SK-N-SH (cell line): ENCODE data around the gene ENDOG. TPM values are rescaled to one million over a fixed set of nuclear protein-coding genes. Genes with fewer than 3 reads are reported as not detected.

Source experiments
- CTCF ChIA-PET: fragments of 300-600, 350-600 bp; formaldehyde crosslinking; extraction: SDS; loops from one replicate; lab custom pipeline; 2021; lab: Yijun Ruan, JAX
- POLR2A ChIA-PET: fragments of 350-600 bp; sonication (Branson Sonifier 250); formaldehyde crosslinking; extraction: SDS; loops from one replicate; lab custom pipeline; 2020; ENCODE audit warnings: antibody characterized with exemption, inconsistent platforms; lab: Yijun Ruan, JAX
- DNase-seq: peaks from one replicate; pipeline ENCODE4 v3.0.0; 2012
- H2AFZ ChIP-seq: fragments of 200-600 bp; sonication (generic); 2 replicates; pipeline ENCODE4 v1.8.1; 2016; ENCODE audit warnings: antibody characterized with exemption, mild to moderate bottlenecking, low read depth
- H3F3A ChIP-seq: fragments of 200-600 bp; sonication (generic); replicated peaks from 2 replicates; pipeline ENCODE3; 2016; ENCODE audit warnings: antibody characterized with exemption, mild to moderate bottlenecking; ENCODE audit not compliant: insufficient read depth
- H3K27ac ChIP-seq, 2 experiments: fragments of 200-500 bp in 1 of 2; fragments of 200-600 bp in 1 of 2; sonication (Bioruptor generic) in 1 of 2; sonication (generic), shearing (Covaris generic) in 1 of 2; 2 replicates each; pipeline versions ENCODE4 v1.5.1 to v1.6.1; 2014 to 2016; ENCODE audit warnings: low read depth in 2 of 2, inconsistent platforms in 1 of 2, low read length in 1 of 2, mild to moderate bottlenecking in 1 of 2, mixed read lengths in 1 of 2
- H3K27me3 ChIP-seq: fragments of 200-600 bp; sonication (generic), shearing (Covaris generic); 2 replicates; pipeline ENCODE4 v1.6.1; 2016; ENCODE audit warnings: mixed run types; ENCODE audit not compliant: insufficient read depth
- H3K36me3 ChIP-seq, 2 experiments: fragments of 200-500 bp in 1 of 2; fragments of 200-600 bp in 1 of 2; sonication (Bioruptor generic) in 1 of 2; sonication (generic) in 1 of 2; replicated peaks in 1 of 2; 2 replicates each; pipeline versions ENCODE3 to v1.5.1; 2014 to 2016; ENCODE audit warnings: low read length in 1 of 2, mild to moderate bottlenecking in 1 of 2; ENCODE audit not compliant: insufficient read depth in 2 of 2, control insufficient read depth in 1 of 2
- H3K4me1 ChIP-seq, 2 experiments: fragments of 200-500 bp in 1 of 2; fragments of 200-600 bp in 1 of 2; sonication (Bioruptor generic) in 1 of 2; sonication (generic), shearing (Covaris generic) in 1 of 2; 2 replicates each; pipeline versions ENCODE4 v1.5.1 to v1.6.1; 2014 to 2016; ENCODE audit warnings: low read depth in 1 of 2, low read length in 1 of 2, mixed run types in 1 of 2; ENCODE audit not compliant: insufficient read depth in 2 of 2, control insufficient read depth in 1 of 2
- H3K4me2 ChIP-seq: fragments of 200-600 bp; sonication (generic), shearing (Covaris generic); 2 replicates; pipeline ENCODE4 v1.6.1; 2017; ENCODE audit warnings: mixed run types
- H3K4me3 ChIP-seq, 2 experiments: fragments of 200-500 bp in 1 of 2; fragments of 200-600 bp in 1 of 2; sonication (Bioruptor generic) in 1 of 2; sonication (generic), shearing (Covaris generic) in 1 of 2; 2 replicates each; pipeline versions ENCODE4 v1.5.1 to v1.8.1; 2014 to 2016; ENCODE audit warnings: low read depth in 2 of 2, inconsistent platforms in 1 of 2, low read length in 1 of 2, mild to moderate bottlenecking in 1 of 2, mixed read lengths in 1 of 2, moderate library complexity in 1 of 2
- H3K79me2 ChIP-seq: fragments of 200-600 bp; sonication (generic); 2 replicates; pipeline ENCODE4 v1.8.1; 2017; ENCODE audit warnings: mild to moderate bottlenecking; ENCODE audit not compliant: insufficient read depth
- H3K9ac ChIP-seq: fragments of 200-600 bp; sonication (generic); 2 replicates; pipeline ENCODE4 v1.6.1; 2017; ENCODE audit warnings: mixed run types
- H3K9me2 ChIP-seq: fragments of 200-600 bp; sonication (generic); 2 replicates; pipeline ENCODE4 v1.6.1; 2017; ENCODE audit warnings: mixed run types
- H3K9me3 ChIP-seq: fragments of 200-600 bp; sonication (generic); 2 replicates; pipeline ENCODE4 v1.6.1; 2017; ENCODE audit warnings: mixed run types, mild to moderate bottlenecking, moderate library complexity
- H4K20me1 ChIP-seq: fragments of 200-600 bp; sonication (generic); 2 replicates; pipeline ENCODE4 v1.6.1; 2017; ENCODE audit warnings: mild to moderate bottlenecking, mixed run types; ENCODE audit not compliant: insufficient read depth
- ELF1 ChIP-seq: IDR thresholded peaks from 2 replicates; pipeline ENCODE4 v1.4.0; 2012
- EP300 ChIP-seq, 2 experiments: IDR thresholded peaks; 2 replicates each; pipeline versions ENCODE4 v1.4.0 to v1.6.1; 2012; ENCODE audit warnings: borderline replicate concordance in 1 of 2, low read depth in 1 of 2, low read length in 1 of 2
- FOSL2 ChIP-seq: IDR thresholded peaks from 2 replicates; pipeline ENCODE4 v1.4.0; 2012; ENCODE audit warnings: low read depth, mild to moderate bottlenecking, moderate library complexity, borderline replicate concordance
- FOXJ3 ChIP-seq: sonication (generic); formaldehyde crosslinking; IDR thresholded peaks from 2 replicates; pipeline ENCODE4 v1.5.1; 2020; ENCODE audit warnings: mild to moderate bottlenecking, missing genetic modification reagents
- JUND ChIP-seq: IDR thresholded peaks from 2 replicates; pipeline ENCODE4 v1.4.0; 2012
- NFIC ChIP-seq: IDR thresholded peaks from 2 replicates; pipeline ENCODE4 v1.4.0; 2012; ENCODE audit warnings: borderline replicate concordance
- RCOR1 ChIP-seq: fragments of 150-350 bp; IDR thresholded peaks from 2 replicates; pipeline ENCODE4 v1.6.1; 2017; ENCODE audit warnings: antibody characterized with exemption, low read length
- RXRA ChIP-seq: IDR thresholded peaks from 2 replicates; pipeline ENCODE4 v1.4.0; 2012; ENCODE audit warnings: low read depth, mild to moderate bottlenecking, borderline replicate concordance
- SIN3A ChIP-seq: IDR thresholded peaks from 2 replicates; pipeline ENCODE4 v1.6.1; 2012; ENCODE audit warnings: low read depth, mild to moderate bottlenecking, low read length, moderate library complexity, borderline replicate concordance
- TCF12 ChIP-seq: IDR thresholded peaks from 2 replicates; pipeline ENCODE4 v1.4.0; 2012
- WGBS: methylation state at CpG from one replicate; pipeline ENCODE4 v1.1.6; 2017; ENCODE audit warnings: low lambda C conversion rate; 5-methylcytosine and 5-hydroxymethylcytosine counted together
- polyA plus RNA-seq, 3 experiments: library from polyadenylated mRNA; depleted of rRNA; stranded (reverse); fragments of >200 nt; gene quantifications; 2 replicates each; pipeline ENCODE4 v1.2.3, GENCODE V29; 2012
- TF ChIP-seq, protein P1 (sequence below): fragments of 150-350 bp; IDR thresholded peaks from 2 replicates; pipeline ENCODE4 v1.6.1; 2016; ENCODE audit warnings: mild to moderate bottlenecking, low read depth, low read length
- TF ChIP-seq, protein P2 (sequence below): IDR thresholded peaks from 2 replicates; pipeline ENCODE4; 2012
- TF ChIP-seq, protein P3 (sequence below): fragments of 150-350 bp; IDR thresholded peaks from 2 replicates; pipeline ENCODE4 v1.6.1; 2017; ENCODE audit warnings: antibody characterized with exemption, low read length, low read depth, borderline replicate concordance

The ENDOG gene
- polyA plus RNA-seq, 1 of the 3 experiments (the other 2 are of a cell fraction) = 26.6 TPM

DNA sequence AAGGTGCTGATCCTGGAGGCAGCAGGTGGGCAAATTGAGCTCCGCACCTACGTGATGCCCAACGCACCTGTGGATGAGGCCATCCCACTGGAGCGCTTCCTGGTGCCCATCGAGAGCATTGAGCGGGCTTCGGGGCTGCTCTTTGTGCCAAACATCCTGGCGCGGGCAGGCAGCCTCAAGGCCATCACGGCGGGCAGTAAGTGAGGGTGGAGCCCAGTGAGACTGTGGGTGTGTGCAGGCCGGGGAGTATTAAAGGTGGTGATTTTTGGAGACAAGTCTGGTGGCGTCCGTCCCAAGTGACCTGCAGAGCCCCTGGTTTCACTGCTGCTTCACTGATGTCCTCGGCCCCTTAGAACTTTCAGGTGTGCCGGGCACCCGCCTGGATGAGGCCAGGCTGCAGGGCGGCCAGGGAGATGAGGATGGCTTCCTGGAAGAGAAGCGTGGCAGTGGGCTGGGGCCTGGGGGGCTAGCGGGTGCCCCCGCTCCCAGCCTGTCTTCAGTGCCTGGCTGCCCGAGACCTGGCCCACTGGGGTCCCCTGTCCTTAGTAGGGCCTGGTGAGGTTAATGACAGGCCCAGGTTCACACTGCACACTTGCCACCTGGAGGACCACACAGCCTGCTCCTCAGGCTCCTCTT lies 4.2 kb downstream of the ENDOG start:
- CTCF ChIA-PET = no interaction called here

DNA sequence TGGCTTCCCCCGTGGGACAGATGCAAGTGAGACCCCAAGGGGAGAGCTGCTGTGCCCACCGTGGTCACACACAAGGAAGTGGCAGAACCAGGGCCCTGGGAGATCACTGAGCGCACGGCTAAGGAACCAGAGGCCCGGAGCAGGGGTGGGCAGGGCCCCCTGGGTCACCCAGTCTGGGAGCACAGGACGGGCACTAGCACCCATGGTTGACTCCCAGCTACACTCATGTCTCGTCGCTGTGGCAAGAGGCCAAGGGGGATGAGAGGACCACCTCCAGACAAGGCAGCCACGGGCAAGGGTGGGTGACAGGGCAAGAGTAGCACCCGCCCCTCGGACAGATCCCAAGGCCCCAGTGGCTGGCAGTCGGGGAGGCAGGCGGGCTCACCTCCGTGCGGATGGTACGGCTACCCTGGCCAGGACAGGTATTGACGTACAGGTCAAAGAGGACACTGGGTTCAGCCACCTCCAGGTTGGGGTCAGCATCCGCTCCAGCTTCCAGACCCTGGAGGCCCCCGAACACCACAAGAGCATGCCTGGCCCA lies 5.1 kb downstream of the ENDOG start:
- Histone ChIP-seq H3K4me3 (no peak overlapping the region), H3K9me3 (no peaks in the 10 kb centered on the region), H3K9ac (no peak overlapping the region), H3K9me2 (no peaks in the 10 kb centered on the region), H3K36me3 (peaks cover 26 to 54% of the 10 kb centered on the region in 2 experiments), H4K20me1 (peaks cover 6% of the 10 kb centered on the region; the same call in 1 of the 2 replicates), H3K27me3 (no peaks in the 10 kb centered on the region), H3K4me1 (peaks cover 0 to 17% of the 10 kb centered on the region in 2 experiments; a peak in 1 of 4 replicates), H2AFZ (no peak overlapping the region), H3K79me2 (peaks cover 21% of the 10 kb centered on the region; the same call in 1 of the 2 replicates), H3F3A (peaks cover 19% of the 10 kb centered on the region), H3K27ac (no peak overlapping the region), H3K4me2 (no peak overlapping the region)
- ChIA-PET CTCF (no interaction called here), POLR2A (no interaction called here)
- TF ChIP-seq JUND = no peak
- TF ChIP-seq EP300 (IDR thresholded peaks at IDR 0.05; ENCODE audit: borderline replicate concordance in 1 of 2, low read depth in 1 of 2, low read length in 1 of 2) = no peak
- TF ChIP-seq RXRA = no peak
- TF ChIP-seq NFIC = no peak
- DNase-seq = no peak
- WGBS = 100% methylated on average over 1 of the region's 19 CpGs

More for the DNA sequence above, 4.2 kb downstream of the ENDOG start:
- Histone ChIP-seq H3K36me3 (peaks cover 26 to 54% of the 10 kb centered on the region in 2 experiments), H3K27me3 (no peaks in the 10 kb centered on the region), H3K9me2 (no peaks in the 10 kb centered on the region), H3K4me3 (no peak overlapping the region), H3F3A (peaks cover 23% of the 10 kb centered on the region), H2AFZ (no peak overlapping the region), H3K9me3 (no peaks in the 10 kb centered on the region), H3K79me2 (peaks cover 12% of the 10 kb centered on the region; the same call in 1 of the 2 replicates), H4K20me1 (peaks cover 6% of the 10 kb centered on the region; the same call in 1 of the 2 replicates), H3K9ac (no peak overlapping the region), H3K4me2 (no peak overlapping the region), H3K27ac (no peak overlapping the region), H3K4me1 (peaks cover 0 to 17% of the 10 kb centered on the region in 2 experiments; a peak in 1 of 4 replicates)
- no peak for DNase-seq
- 93% methylated on average over 12 of the region's 22 CpGs for WGBS
- POLR2A ChIA-PET = no interaction called here
- TF ChIP-seq RCOR1 (no peak), SIN3A (no peak), ELF1 (no peak), JUND (no peak), FOXJ3 (CRISPR knock-in tag) (no peak), FOSL2 (no peak), TCF12 (no peak)
- TF ChIP-seq, protein P1, sequence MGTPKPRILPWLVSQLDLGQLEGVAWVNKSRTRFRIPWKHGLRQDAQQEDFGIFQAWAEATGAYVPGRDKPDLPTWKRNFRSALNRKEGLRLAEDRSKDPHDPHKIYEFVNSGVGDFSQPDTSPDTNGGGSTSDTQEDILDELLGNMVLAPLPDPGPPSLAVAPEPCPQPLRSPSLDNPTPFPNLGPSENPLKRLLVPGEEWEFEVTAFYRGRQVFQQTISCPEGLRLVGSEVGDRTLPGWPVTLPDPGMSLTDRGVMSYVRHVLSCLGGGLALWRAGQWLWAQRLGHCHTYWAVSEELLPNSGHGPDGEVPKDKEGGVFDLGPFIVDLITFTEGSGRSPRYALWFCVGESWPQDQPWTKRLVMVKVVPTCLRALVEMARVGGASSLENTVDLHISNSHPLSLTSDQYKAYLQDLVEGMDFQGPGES = no peak
- TF ChIP-seq, protein P2, sequence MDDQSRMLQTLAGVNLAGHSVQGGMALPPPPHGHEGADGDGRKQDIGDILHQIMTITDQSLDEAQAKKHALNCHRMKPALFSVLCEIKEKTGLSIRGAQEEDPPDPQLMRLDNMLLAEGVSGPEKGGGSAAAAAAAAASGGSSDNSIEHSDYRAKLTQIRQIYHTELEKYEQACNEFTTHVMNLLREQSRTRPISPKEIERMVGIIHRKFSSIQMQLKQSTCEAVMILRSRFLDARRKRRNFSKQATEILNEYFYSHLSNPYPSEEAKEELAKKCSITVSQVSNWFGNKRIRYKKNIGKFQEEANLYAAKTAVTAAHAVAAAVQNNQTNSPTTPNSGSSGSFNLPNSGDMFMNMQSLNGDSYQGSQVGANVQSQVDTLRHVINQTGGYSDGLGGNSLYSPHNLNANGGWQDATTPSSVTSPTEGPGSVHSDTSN = no peak
- TF ChIP-seq, protein P3, sequence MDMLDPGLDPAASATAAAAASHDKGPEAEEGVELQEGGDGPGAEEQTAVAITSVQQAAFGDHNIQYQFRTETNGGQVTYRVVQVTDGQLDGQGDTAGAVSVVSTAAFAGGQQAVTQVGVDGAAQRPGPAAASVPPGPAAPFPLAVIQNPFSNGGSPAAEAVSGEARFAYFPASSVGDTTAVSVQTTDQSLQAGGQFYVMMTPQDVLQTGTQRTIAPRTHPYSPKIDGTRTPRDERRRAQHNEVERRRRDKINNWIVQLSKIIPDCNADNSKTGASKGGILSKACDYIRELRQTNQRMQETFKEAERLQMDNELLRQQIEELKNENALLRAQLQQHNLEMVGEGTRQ = no peak
